GM19025 (cell line): ENCODE data around the gene LBR.
"Not testable (repeated sequence)": the region's sequence is repeated elsewhere in the genome, so short reads cannot be mapped to it uniquely, and the experiment has no call there.

Experiments
- ATAC-seq: cut with Tn5 transposase; IDR thresholded peaks from one replicate; pipeline ENCODE4 v1.9.1; 2021; ENCODE audit warnings: mild to moderate bottlenecking, low read depth, moderate library complexity; ENCODE audit not compliant: unreplicated experiment

LBR gene

GRCh38 chr1:225386860-225387259, 41.0 kb downstream of the LBR start:
- ATAC-seq: not testable (repeated sequence)

GRCh38 chr1:225380691-225381090, 47.1 kb downstream of the LBR start:
- no peak for ATAC-seq

GRCh38 chr1:225378880-225379279, 49.0 kb downstream of the LBR start:
- ATAC-seq: no peak

GRCh38 chr1:225374996-225375395, 52.8 kb downstream of the LBR start:
- ATAC-seq: no peak

- ATAC-seq: no peak
Measured at GRCh38 chr1:225373155-225373554, 54.7 kb downstream of the LBR start.

GRCh38 chr1:225371366-225372010, 56.4 kb downstream of the LBR start:
- no peak for ATAC-seq

GRCh38 chr1:225368036-225368552, 59.7 kb downstream of the LBR start:
- ATAC-seq: no peak

- no peak for ATAC-seq
Measured at GRCh38 chr1:225366552-225366951, 61.3 kb downstream of the LBR start.

GRCh38 chr1:225366018-225366417, 61.8 kb downstream of the LBR start:
- ATAC-seq: no peak

GRCh38 chr1:225364439-225364838, 63.4 kb downstream of the LBR start:
- ATAC-seq: no peak

GRCh38 chr1:225362805-225363204, 65.0 kb downstream of the LBR start:
- no peak for ATAC-seq

GRCh38 chr1:225361176-225361575, 66.7 kb downstream of the LBR start:
- ATAC-seq: no peak

GRCh38 chr1:225360119-225360518, 67.7 kb downstream of the LBR start:
- no peak for ATAC-seq

GRCh38 chr1:225355863-225356262, 72.0 kb downstream of the LBR start:
- ATAC-seq: no peak

GRCh38 chr1:225354906-225355305, 72.9 kb downstream of the LBR start:
- no peak for ATAC-seq
